ENCODE data around the gene GRAMD1A. TPM values are rescaled to one million over a fixed set of nuclear protein-coding genes. Genes with fewer than 3 reads are reported as not detected.
"Not testable (repeated sequence)": the region's sequence is repeated elsewhere in the genome, so short reads cannot be mapped to it uniquely, and the experiment has no call there.

GRAMD1A gene
- total RNA-seq, 2 experiments from 2014 or later: 76.2 to 81.8 TPM

DNA sequence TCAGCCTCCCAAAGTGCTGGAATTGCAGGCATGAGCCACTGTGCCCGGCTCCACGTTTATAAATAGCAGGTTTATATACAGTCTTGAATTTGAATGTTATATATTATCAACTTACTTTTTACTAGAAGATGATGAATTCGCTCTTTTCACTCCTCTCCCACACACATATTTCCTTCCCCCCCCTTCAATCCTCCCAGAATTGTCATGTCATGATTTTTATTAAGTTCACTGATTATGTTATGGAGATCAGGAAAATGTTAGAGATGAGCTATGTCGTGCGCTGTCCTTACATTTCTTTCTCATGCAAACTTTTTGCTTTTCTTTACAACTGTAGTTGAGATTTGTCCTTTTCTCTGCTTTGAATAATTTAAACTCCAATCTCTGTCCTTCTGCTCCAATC is 17.8 kb upstream of the GRAMD1A start:
- ATAC-seq (no peak), DNase-seq (no peak)
- Mint-ChIP-seq H3K27me3 (ENCODE audit: low read depth) (peaks cover 2% of the 10 kb centered on the region), H3K4me1 (ENCODE audit: low read depth) (peaks cover 10% of the 10 kb centered on the region), H3K9me3 (ENCODE audit: insufficient read depth) (no peaks in the 10 kb centered on the region), H3K4me3 (no peak overlapping the region), H3K36me3 (ENCODE audit: low read depth) (peaks cover 2% of the 10 kb centered on the region), H3K27ac (no peak overlapping the region)
- ChIA-PET CTCF (interaction anchor here (1.0 to 4.3 kb wide), 2 partner anchors 9 to 31 kb away, joined by 3 to 24 read pairs; no protein-coding TSS in a partner anchor), POLR2A (no interaction called here)

DNA sequence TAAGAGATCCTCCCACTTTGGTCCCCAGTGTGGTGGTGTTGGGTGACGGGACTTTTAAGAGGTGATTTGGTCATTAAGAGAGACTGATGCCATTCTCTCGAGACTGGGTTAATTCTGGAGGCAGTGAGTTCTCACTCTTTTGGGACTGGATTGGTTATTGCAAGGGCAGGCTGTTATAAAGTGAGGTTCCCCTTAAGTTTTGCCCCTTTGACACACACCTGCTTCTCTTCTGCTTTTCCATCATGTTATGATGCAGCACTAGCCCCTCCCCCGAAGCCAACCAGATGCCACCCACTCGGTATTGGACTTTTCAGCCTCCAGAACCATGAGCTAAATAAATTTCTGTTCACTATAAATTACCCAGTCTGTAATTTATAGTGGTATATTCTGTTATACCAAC is 16.3 kb upstream of the GRAMD1A start:
- ChIA-PET POLR2A (interaction anchor here (1.4 kb wide), 1 partner anchor 17 kb away, joined by 4 read pairs; the partner anchor contains the start of gene GRAMD1A), CTCF (interaction anchor here (0.9 to 4.3 kb wide), 3 partner anchors 11 to 60 kb away, joined by 3 to 24 read pairs (median 6); partner anchors contain the start of gene GRAMD1A)
- Mint-ChIP-seq H3K36me3 (ENCODE audit: low read depth) (peaks cover 2% of the 10 kb centered on the region), H3K27ac (no peak overlapping the region), H3K27me3 (ENCODE audit: low read depth) (peaks cover 2% of the 10 kb centered on the region), H3K4me3 (no peak overlapping the region), H3K9me3 (ENCODE audit: insufficient read depth) (no peaks in the 10 kb centered on the region), H3K4me1 (ENCODE audit: low read depth) (peaks cover 10% of the 10 kb centered on the region)
- ATAC-seq (no peak), DNase-seq (no peak)

DNA sequence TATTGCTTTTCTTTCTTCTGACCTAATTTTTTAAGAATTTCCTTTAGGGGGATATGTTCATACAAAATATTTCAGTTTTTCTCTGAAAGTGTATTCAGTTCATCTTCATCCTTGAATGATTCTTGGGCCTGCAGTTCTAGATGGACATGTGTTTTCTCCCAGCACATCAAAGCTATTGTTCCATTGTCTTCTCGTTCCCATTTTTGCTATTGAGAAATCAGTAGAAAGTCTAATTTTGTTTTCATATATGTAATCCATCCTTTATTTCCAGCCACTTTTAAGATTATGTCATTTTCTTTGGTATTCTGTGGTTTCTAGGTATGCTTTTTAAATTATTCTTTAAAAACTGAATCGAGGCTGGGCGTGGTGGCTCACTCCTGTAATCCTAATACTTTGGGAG is 15.8 kb upstream of the GRAMD1A start:
- POLR2A ChIA-PET: interaction anchor here (1.4 to 3.0 kb wide), 2 partner anchors 16 to 30 kb away, joined by 4 to 12 read pairs; partner anchors contain the start of gene GRAMD1A
- no peak overlapping the region for H3K4me3 Mint-ChIP-seq

DNA sequence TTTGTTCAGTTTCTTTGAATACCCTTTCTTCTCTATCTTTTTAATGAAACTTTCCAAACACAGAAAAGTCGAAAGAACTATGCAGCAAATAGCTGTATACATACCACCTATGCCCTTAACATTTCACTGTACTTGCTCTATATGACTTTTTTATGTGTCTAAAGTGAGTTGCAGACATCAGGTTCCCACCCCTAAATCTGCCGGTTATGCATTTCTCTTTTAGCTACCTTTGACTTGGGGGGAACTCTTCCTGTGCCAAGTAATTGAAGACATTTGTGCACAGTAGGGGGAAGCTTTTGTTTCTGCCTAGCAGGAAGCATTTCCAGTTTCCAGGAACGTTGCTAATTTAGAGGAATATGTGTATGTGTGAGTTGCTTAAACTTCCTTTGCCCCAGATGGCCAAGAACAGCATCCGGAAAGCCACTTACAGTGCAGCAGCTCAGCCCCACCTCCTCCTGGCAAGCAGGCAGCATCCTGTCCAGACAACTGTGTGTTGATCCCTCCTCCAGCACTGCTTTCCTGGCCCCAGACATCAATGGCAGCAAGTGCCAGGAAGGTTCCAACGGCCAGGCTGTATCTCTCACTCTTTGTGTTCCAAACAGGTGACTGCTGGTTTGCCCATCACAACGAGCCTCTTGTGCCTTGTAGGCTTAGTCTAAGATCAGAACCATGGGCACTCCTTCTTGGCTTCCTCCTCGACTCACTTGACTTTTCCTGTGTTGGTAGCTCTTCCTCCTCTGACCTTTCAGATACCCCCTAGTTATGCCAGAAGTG is 14.7 kb upstream of the GRAMD1A start:
- POLR2A ChIA-PET: interaction anchor here (0.6 to 3.0 kb wide), 4 partner anchors 11 to 50 kb away, joined by 3 to 12 read pairs (median 4); partner anchors contain the start of gene GRAMD1A
- ATAC-seq (peak; percentile 88), DNase-seq (peak; percentile 58)
- CTCF ChIA-PET: interaction anchor here (0.7 to 4.3 kb wide), 7 partner anchors 9 to 58 kb away, joined by 3 to 25 read pairs (median 4); no protein-coding TSS in a partner anchor
- no peaks in the 10 kb centered on the region for H3K9me3 Mint-ChIP-seq (ENCODE audit: insufficient read depth)
- peaks cover 2% of the 10 kb centered on the region for H3K36me3 Mint-ChIP-seq (ENCODE audit: low read depth)
- H3K27me3 Mint-ChIP-seq (ENCODE audit: low read depth): no peaks in the 10 kb centered on the region
- H3K4me1 Mint-ChIP-seq (ENCODE audit: low read depth): peaks cover 10% of the 10 kb centered on the region
- H3K27ac Mint-ChIP-seq: peak overlapping the region; percentile 75
- H3K4me3 Mint-ChIP-seq: peak overlapping the region; percentile 46

More for the DNA sequence above, 15.8 kb upstream of the GRAMD1A start:
- DNase-seq: no peak
- Mint-ChIP-seq H3K27me3 (ENCODE audit: low read depth) (peaks cover 2% of the 10 kb centered on the region), H3K4me1 (ENCODE audit: low read depth) (peaks cover 10% of the 10 kb centered on the region), H3K9me3 (ENCODE audit: insufficient read depth) (no peaks in the 10 kb centered on the region), H3K27ac (no peak overlapping the region), H3K36me3 (ENCODE audit: low read depth) (peaks cover 2% of the 10 kb centered on the region)
- CTCF ChIA-PET: interaction anchor here (0.9 to 4.3 kb wide), 3 partner anchors 11 to 60 kb away, joined by 3 to 24 read pairs (median 6); partner anchors contain the start of gene GRAMD1A
- no peak for ATAC-seq

DNA sequence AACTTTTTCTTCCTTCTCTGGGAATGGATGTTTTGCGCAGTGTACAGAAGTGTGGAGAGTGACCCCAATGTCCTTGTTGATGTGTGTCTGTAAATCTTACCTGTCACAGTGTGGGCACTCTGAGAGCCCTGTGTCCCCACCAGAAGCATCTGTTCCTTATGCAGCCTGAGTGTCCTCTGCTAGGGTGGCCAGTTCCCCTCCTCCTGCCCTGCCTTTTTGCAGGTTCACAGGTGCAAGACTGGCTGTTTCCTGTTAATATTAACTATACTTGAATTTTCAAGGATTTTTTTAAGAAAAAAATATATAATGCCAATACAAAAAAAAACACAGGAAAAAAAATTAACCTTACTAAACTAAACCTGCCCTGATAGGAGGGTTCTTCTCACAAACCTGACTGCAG is 12.0 kb upstream of the GRAMD1A start:
- DNase-seq (no peak), ATAC-seq (no peak)
- peaks cover 8% of the 10 kb centered on the region for H3K9me3 Mint-ChIP-seq (ENCODE audit: insufficient read depth)
- H3K27ac Mint-ChIP-seq: no peak overlapping the region
- CTCF ChIA-PET: interaction anchor here (1.3 kb wide), 1 partner anchor 16 kb away, joined by 5 read pairs; no protein-coding TSS in a partner anchor
- POLR2A ChIA-PET: interaction anchor here (0.6 kb wide), 1 partner anchor 15 kb away, joined by 4 read pairs; no protein-coding TSS in a partner anchor
- no peaks in the 10 kb centered on the region for H3K27me3 Mint-ChIP-seq (ENCODE audit: low read depth)
- peaks cover 13% of the 10 kb centered on the region for H3K4me1 Mint-ChIP-seq (ENCODE audit: low read depth)
- H3K4me3 Mint-ChIP-seq: no peak overlapping the region
- H3K36me3 Mint-ChIP-seq (ENCODE audit: low read depth): peaks cover 2% of the 10 kb centered on the region

DNA sequence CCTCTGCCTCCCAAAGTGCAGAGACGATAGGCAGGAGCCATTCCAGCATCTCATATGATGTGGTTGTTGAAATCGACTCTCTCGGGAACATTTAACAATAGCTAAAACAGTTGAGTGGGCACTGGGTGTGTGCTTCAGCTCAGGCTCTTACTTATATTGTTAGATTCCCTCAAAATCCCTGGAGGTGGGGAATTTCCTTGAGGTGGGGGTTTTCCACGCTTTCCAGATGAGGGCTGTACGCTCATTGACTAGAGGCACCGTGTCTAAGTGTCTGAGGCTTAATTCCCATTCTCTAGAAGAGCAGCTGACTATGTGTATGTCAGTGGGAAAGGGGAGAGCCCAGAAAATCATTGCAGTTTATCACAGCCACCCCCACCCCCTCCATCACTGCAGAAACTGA is 10.8 kb upstream of the GRAMD1A start:
- CTCF ChIA-PET: interaction anchor here (1.1 to 2.2 kb wide), 3 partner anchors 17 to 26 kb away, joined by 3 to 8 read pairs (median 5); no protein-coding TSS in a partner anchor

DNA sequence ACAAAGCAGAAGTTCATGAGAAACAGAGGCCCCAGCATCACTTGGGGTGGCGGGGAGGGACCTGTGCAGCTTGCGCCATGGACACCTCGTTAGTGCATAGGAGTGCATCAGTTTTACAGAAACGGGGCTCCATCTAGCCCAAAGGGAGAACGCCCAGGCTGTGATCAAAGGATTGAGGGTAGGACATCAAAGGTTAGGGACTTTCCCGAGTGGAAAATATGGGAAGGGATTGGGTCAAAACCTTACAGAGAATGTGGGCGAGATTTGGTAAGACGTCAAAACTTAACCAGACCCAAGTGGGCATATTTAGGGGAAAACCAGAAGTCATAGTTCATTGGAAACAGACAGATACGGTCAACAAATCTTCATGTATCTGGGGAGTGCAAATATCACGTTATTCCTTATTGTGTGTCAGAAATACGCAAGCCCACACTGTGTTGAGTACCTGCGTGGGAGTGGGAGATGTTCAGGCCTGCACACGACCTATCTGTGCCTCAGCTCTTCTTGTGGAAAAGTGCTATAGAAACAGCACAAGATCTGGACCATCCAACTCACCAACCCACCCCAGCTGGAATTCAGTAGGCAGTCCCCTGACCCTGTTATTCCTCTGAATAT is 9.4 kb upstream of the GRAMD1A start:
- Mint-ChIP-seq H3K27me3 (ENCODE audit: low read depth) (no peaks in the 10 kb centered on the region), H3K27ac (no peak overlapping the region), H3K4me3 (no peak overlapping the region), H3K4me1 (ENCODE audit: low read depth) (peaks cover 10% of the 10 kb centered on the region), H3K36me3 (ENCODE audit: low read depth) (no peaks in the 10 kb centered on the region), H3K9me3 (ENCODE audit: insufficient read depth) (peaks cover 8% of the 10 kb centered on the region)
- POLR2A ChIA-PET: interaction anchor here (2.7 kb wide), 1 partner anchor 23 kb away, joined by 8 read pairs; no protein-coding TSS in a partner anchor
- DNase-seq (no peak), ATAC-seq (no peak)
- CTCF ChIA-PET: interaction anchor here (2.2 to 3.9 kb wide), 2 partner anchors 18 to 23 kb away, joined by 8 to 14 read pairs; no protein-coding TSS in a partner anchor

More for the DNA sequence above, 10.8 kb upstream of the GRAMD1A start:
- Mint-ChIP-seq H3K4me1 (ENCODE audit: low read depth) (peaks cover 18% of the 10 kb centered on the region), H3K4me3 (no peak overlapping the region), H3K27ac (no peak overlapping the region), H3K27me3 (ENCODE audit: low read depth) (no peaks in the 10 kb centered on the region), H3K9me3 (ENCODE audit: insufficient read depth) (peaks cover 8% of the 10 kb centered on the region), H3K36me3 (ENCODE audit: low read depth) (peaks cover 2% of the 10 kb centered on the region)
- DNase-seq: no peak
- POLR2A ChIA-PET: interaction anchor here (1.3 to 2.7 kb wide), 3 partner anchors 12 to 24 kb away, joined by 4 to 8 read pairs (median 6); partner anchors contain the start of gene GRAMD1A
- no peak for ATAC-seq

DNA sequence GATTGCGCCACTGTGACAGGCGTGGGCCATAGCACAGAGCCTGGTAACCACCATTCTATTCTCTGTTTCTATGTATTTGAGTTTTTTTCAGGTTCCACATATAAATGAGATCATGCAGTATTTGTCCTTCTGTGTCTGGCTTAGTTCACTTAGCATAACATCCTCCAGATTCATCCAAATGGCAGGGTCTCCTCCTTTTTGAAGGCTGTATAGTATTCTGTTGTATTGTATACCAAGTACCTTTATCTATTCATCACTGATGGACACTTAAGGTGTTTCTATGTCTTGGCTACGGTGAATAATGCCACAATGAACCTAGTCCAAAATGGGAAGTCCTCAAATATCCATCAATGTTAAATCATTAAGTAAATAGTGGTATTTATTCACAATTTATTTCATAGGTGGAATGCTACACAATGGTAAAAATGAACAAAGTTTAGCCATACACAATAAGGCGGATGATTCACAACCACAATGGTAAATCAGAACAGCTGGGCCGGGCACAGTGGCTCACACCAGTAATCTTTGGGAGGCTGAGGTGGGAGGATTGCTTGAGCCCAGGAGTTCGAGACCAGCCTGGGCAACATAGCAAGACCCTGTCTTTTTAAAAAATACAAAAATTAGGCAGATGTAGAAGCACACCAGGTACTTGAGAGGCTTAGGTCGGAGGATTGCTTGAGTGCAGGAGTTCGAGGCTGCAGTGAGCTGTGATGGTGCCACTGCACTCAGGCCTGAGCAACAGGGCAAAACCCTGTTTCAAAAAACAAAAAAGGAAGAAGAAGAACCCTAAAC is 8.4 kb upstream of the GRAMD1A start:
- no peak overlapping the region for H3K27ac Mint-ChIP-seq
- H3K4me1 Mint-ChIP-seq (ENCODE audit: low read depth): peaks cover 15% of the 10 kb centered on the region
- POLR2A ChIA-PET: interaction anchor here (2.7 kb wide), 1 partner anchor 22 kb away, joined by 8 read pairs; no protein-coding TSS in a partner anchor

DNA sequence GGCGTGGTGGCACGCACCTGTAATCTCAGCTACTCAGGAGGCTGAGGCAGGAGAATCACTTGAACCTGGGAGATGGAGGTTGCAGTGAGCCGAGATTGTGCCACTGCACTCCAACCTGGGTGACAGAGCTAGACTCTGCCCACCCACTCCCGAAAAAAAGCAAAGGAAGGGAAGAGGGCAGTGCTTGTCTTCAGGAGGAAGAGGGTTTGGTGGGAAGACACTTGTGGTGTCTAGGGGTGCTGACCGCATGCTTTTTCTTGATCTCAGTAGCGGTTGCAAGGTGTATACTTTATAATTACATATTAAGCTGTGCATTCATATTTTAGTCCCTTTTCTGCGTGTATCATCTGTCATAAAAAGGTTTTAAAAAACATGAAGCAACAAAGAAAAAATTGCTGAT is 7.5 kb upstream of the GRAMD1A start:
- CTCF ChIA-PET: interaction anchor here (3.9 kb wide), 1 partner anchor 20 kb away, joined by 14 read pairs; no protein-coding TSS in a partner anchor
- ATAC-seq; H3K36me3 Mint-ChIP-seq (ENCODE audit: low read depth); H3K9me3 Mint-ChIP-seq (ENCODE audit: insufficient read depth); H3K27me3 Mint-ChIP-seq (ENCODE audit: low read depth); H3K27ac Mint-ChIP-seq; POLR2A ChIA-PET; DNase-seq; H3K4me3 Mint-ChIP-seq: not testable (repeated sequence)
- H3K4me1 Mint-ChIP-seq (ENCODE audit: low read depth): peaks cover 23% of the 10 kb centered on the region

More for the DNA sequence above, 8.4 kb upstream of the GRAMD1A start:
- no peaks in the 10 kb centered on the region for H3K27me3 Mint-ChIP-seq (ENCODE audit: low read depth)
- ATAC-seq (no peak), DNase-seq (no peak)
- H3K36me3 Mint-ChIP-seq (ENCODE audit: low read depth): no peaks in the 10 kb centered on the region
- CTCF ChIA-PET: interaction anchor here (3.9 kb wide), 1 partner anchor 19 kb away, joined by 14 read pairs; no protein-coding TSS in a partner anchor
- peaks cover 8% of the 10 kb centered on the region for H3K9me3 Mint-ChIP-seq (ENCODE audit: insufficient read depth)
- no peak overlapping the region for H3K4me3 Mint-ChIP-seq

DNA sequence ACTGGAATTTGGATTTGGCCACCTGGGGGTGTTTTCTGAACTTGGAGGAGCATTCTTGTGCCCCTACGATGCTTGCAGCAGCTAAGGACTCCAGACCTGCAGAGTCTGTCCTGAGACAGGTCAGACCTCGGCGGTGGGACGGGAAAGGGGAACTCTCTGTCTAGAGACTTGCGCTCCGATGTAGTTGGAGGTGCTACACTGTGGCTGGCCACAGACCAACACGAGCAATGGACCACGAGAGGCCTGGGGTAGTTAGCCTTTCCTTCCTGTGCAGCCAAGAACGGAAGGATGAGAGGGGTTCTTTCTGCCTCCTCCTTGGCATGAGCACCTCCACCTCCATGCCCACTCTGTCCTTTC is 5.9 kb upstream of the GRAMD1A start:
- H3K36me3 Mint-ChIP-seq (ENCODE audit: low read depth): no peaks in the 10 kb centered on the region
- H3K4me1 Mint-ChIP-seq (ENCODE audit: low read depth): peaks cover 36% of the 10 kb centered on the region
- H3K27me3 Mint-ChIP-seq (ENCODE audit: low read depth): no peaks in the 10 kb centered on the region
- POLR2A ChIA-PET: no interaction called here
- CTCF ChIA-PET: interaction anchor here (1.0 to 2.4 kb wide), 2 partner anchors 22 to 142 kb away, joined by 3 to 7 read pairs; no protein-coding TSS in a partner anchor
- H3K27ac Mint-ChIP-seq: no peak overlapping the region
- H3K9me3 Mint-ChIP-seq (ENCODE audit: insufficient read depth): peaks cover 8% of the 10 kb centered on the region
- DNase-seq (no peak), ATAC-seq (no peak)
- no peak overlapping the region for H3K4me3 Mint-ChIP-seq
